Stimulated activated CD8-positive, alpha-beta memory T cell treated with anti-CD3 and anti-CD28 coated beads, Interleukin-7, amount 100 ng/mL, for 4 hours (primary cell): ENCODE results near the gene CDC14B.
"Not testable (repeated sequence)": the region's sequence is repeated elsewhere in the genome, so short reads cannot be mapped to it uniquely, and the experiment has no call there.

Experiments
- DNase-seq, 2 donors: peaks; one replicate each; pipeline ENCODE4 v3.0.0-alpha.2; 2020; ENCODE audit warnings: low read depth in 2 of 2

Gene CDC14B

DNA sequence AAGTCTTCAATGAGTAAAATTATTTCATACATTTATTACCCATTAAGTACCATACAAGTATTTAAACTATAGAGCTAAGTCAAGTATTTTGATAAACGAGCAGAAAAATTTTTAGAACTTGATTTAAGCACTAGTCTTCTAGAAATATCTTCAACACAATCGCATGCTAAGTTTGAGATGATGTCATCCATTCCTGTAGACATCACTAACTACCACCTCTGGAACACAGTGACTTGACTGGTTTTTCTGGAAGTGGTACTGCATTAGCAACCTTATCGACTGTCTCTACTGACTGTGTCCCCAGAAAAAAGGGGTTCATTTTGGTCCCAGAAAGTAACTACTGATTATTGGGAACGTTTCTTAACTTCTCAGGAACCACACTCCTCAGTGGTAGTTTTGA is 69.0 kb downstream of the CDC14B start:
- DNase-seq = no peak

DNA sequence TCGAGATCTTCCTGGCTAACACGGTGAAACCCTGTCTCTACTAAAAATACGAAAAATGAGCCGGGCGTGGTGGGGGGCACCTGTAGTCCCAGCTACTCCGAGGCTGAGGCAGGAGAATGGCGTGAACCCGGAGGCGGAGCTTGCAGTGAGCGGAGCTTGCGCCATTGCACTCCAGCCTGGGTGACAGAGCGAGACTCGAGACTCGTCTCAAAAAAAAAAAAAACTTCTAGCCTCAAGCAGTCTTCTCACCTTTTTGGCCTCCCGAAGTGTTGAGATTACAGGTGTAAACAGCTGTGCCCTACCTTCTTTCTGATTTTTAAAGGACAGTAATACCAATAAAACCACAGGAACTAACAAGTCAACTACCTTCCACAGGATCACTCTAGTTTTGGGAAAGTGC is 76.5 kb downstream of the CDC14B start:
- not testable (repeated sequence) for DNase-seq

DNA sequence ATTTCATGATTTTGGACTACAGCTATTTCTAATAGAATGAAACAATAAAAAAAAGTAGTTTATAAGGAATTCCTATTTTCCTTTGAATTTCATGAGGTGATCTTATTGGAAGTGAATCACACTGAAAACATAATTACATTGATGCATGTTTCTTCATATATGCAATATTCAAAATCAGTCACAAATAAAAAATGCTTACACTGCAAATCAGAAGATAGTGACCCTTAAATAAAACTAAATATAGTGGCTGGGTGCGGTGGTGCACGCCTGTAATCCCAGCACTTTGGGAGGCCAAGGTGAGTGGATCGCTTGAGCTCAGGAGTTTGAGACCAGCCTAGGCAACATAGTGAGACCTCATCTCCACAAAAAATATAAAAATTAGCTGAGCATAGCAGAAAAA is 79.5 kb downstream of the CDC14B start:
- no peak for DNase-seq

DNA sequence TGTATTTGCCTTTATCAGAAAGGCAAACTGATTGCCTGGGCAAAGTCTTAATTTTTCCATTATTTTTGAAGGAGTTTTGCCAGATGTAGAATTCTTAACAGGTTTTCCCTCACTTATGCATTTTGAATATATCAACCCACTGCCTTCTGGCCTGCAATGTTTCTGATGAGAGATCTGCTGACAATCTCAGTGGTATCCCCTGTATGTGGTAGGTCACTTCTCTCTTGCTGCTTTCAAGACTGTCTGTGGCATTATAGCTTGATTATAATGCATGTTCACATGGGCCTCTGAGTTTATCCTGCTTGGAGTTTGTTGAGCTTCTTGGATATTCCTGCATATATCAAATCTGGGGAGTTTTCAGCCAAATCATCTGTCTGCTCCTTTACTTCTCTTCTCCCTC is 87.5 kb downstream of the CDC14B start:
- DNase-seq = no peak

DNA sequence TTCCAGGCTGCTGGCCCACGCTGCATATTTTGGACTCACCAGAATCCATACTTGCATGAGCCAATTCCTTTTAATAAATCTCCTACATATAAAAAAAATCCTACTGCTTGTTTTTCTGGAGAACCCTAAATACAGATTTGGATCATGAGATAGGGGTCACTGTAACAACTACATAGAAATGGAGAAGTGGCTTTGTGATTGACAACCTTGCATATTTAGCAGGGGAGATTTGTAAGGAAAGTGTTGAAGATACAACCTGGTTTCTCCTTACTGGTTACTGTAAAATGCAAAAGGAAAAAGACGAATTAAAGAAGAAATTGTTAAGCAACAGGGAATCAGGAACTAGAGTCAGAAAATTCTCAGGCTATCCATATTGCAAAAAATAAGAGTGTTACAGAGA is 94.9 kb downstream of the CDC14B start:
- DNase-seq = no peak

DNA sequence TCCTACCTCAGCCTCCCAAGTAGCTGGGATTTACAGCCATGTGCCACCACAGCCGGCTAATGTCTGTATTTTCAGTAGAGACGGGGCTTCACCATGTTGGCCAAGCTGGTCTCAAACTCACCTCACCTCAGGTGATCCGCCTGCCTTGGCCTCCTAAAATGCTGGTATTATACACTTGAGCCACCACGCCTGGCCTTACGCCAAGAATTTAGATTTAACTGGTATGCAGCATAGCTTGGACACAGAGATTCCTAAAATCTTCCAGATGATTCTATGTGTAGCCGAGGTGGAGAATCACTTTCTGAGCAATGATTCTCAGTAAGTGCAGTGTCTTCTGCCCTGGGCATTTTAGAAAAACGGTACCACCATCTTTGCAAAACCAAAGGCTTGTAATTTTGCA is 95.6 kb downstream of the CDC14B start:
- DNase-seq = no peak

DNA sequence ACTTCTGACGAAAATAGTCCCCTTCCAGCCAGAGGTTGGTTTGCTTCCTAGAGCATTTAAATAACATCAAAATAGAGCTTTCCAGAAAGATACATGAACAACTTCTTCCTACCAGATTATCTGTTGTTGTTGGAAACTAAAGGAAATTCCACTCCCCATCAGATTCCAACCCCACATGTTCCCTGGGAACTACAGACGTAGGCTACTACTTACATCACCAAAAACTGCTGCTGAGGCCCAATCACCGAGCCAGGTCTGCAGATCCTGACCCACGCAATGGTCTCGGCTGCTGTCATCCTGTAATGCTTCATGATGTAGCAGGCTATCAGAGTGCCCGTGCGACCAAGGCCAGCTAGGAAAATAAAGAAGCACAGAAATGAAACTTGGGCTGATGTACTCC is 96.3 kb downstream of the CDC14B start:
- DNase-seq = no peak

DNA sequence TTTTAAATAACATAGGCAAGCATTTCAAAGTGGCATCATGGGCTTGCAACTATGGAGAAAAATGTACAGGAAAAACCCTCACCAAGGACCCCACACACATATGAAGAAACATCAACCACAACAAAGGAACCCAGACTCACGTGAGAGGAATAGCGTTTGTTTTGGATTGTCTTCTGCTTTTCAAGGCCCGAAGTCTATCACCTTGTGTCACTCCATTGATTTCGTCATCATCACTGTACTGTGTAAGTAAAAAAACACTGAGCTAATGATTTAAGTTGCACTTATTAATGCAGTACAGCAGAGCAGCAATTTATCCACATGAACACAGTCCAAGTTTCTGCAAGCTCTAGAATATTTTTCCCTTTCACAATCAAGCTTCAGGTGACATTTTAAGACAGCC is 97.3 kb downstream of the CDC14B start:
- DNase-seq = no peak

DNA sequence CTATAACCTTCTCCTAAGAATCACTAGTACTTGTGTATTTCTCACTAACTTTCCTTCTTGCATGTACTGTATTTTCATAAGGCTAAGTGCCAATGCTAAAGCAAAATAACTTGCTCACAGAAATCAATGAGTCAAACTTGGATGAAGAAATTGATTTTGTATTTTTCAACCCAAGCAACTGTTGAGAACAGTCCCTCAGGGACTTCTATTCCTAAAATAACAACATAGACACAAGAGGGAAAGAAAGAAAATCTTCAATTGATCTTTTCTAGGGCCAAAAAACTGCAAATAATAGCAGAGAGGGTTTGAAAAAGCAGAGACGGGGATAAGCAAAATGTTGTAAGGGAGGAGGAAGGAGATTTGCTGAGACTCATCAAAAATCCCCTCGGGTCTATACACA is 99.9 kb downstream of the CDC14B start:
- DNase-seq = no peak

DNA sequence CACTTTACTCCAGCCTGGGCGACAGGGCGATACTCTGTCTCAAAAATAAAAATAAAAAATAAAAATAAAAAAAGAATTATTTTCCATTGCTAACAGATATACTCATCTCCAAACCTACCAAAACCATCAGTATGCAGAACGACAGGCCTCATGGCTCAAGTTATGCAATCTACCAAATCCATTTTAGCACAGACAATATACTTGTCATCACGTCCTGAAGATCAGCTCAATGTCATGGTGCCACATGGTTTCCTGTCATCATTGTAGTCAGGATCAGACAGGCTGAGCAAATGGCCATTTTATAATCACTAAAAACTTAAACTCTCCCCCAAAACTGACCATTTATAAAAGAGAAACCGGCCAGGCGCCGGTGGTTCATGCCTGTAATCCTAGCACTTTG is 100.5 kb downstream of the CDC14B start:
- no peak for DNase-seq

DNA sequence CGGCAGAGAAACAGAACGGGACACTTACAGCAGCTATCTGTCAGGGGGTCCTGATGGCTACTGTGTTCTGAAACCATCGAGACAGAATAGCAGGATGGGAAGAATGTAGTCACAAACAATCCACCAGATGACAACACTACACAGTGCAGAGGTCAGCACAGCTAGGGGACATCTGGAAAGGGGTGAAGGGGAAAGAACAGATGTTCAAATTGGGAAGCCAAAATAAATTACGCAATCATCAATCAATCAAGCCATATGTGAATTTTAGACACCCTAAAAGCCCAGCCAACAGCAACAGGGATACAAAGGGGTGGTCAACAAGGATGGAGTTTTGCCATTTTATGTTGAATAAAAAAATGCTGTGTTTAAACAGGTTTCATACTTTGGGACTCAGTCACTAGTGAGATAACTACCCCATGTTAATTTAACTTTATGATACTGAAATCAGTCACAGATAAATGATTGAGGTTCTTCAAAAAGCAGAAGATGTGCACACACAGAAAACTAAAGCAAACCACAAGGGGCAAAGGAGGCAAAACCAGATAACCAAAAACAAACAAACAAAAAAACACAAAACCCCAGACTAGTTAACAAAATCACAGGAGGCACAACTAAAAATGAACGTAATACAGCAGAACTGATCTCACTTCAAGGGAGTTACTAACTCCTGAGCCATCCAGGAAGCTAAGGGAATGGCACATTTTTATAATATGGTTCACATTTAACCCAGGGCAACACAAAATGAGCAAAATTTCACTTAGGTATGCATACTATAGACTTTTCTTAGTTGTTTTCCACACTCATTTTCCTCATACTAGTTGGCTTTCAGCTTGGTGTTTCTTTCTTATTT is 103.8 kb downstream of the CDC14B start:
- DNase-seq = no peak

DNA sequence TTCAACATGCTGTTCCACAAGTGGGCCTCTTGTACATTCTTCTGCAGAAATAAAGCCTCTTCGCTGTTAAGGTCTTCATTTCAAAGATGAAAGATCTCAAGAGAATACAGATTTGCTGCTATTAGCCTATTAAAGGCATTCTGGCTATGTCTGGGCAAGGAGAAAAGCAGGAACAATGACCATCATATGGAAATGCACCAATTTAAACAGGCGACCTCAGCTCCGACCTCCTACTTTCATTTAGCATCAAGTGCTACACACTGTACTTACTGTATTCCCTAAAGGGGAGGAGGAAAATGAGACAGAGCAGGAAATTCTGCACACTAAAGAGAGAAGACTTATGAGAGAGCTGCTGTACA is 104.9 kb downstream of the CDC14B start:
- no peak for DNase-seq

DNA sequence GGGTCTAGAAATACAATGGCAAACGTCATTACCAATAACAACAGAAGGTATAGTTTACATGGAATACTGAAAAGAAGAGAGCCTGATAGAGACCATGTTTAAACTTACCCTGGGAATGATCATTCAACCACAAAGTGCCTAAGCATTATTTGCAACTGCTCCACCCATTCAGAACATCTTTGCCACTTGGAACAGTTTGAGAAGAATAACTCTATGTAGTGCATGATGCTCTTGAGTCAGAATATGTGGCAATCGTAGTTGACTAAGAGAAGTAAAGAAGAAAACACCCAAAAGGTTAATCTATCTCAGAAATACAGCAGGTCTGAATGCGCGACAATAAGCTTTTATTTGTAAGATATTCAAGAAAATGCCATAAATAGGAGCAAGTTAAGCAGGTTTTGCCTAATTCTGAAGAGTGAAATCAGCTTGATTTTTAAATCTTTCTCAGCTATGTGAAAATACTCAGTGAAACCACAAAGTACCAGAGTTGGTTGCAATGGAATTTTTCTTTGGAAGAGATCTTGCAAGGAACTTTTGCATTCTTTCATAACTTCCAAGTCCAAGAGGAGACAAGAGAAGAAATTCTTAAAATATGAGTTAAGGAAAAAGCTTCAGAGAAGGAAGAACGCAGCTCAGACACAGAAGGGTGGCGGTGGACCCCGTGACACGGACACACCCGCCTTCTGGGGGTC is 105.4 kb downstream of the CDC14B start:
- DNase-seq = no peak

DNA sequence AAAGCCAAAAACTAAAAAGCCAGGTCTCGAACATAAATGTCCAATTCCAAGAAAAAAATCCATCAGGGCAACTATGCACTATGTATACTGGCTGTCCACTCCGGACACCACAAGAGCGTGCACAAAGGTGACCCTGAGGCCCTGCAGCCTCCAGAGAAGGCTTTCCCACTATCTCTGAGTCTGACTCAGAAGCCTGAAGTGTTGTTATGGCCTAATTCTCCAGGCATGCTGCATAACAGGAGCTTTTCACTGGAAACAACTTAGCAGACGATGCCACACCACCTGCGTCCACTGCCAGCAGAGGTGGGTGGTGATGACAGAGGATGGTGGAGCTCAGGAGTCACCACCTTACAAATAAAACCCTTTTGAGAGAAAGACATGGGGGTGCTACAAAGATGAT is 106.0 kb downstream of the CDC14B start:
- DNase-seq = no peak

DNA sequence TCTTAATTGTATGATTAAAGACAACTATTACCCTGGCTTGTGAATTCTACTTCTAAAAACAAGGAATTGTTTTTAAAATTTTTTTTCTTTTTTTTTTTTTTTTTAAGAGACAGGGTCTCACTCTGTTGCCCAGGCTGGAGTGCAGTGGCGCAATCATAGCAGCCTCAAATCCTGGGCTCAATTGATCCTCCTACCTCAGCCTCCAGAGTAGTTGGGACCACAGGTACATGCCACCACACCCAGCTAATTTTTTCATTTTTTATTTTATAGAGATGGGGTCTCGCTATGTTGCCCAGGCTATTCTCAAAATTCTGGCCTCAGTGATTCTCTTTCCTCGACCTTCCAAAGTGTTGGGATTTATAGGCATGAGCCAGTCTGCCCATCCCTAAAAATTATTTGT is 107.4 kb downstream of the CDC14B start:
- no peak for DNase-seq

DNA sequence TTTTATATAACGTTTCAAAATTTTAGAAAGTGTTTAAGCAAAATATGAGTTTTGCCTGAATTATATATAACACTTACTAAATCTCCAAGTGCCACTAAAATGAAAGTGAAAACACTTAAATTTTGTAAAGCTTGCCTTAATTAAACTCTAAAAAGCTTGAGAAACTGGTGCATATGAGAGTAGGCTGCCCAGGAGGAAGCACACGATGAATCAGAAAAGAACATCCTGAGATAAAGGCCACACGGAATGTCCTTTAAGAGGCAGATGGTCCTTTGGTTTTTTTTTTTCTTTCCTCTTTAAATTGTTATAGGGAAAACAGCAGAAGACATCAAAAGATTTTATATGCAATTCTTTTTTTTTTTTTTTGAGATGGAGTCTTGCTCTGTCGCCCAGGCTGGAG is 109.4 kb downstream of the CDC14B start:
- DNase-seq = no peak

DNA sequence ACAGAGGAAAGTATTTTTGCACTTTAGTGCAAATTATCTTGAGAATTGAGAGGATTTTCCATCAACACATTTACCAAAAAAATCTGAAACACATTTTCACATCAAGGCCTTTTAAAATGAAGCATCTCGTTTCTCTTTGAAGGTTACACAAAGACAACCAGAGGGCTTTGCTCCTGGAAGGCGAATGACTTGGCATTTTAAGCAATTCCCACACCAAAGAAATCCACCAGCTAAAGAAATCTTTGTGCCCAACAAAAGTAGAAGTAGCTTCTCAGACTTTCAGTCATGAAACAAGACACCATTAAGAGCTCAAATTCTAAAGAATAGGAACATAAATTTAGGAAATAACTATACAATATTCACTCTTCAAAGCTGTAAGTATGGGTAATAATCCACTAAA is 109.8 kb downstream of the CDC14B start:
- DNase-seq = no peak

DNA sequence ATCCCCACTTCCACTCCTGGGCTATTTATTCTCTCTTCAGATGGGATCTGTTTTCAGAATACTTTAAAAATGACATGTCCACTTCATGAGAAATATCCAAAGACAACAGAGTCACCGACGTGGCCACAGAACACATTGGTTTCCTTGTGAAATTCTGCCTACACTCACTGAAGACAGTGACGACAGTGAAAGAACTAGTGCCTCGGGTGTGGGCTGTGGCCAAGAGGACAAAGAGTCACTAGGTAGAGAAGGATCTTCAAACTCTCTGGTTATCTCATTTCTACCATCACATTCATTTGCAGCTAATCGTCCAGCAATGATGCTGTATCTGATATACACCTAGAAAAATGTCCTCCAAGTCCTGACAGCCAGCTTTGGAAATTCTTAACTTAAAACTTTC is 110.6 kb downstream of the CDC14B start:
- no peak for DNase-seq

DNA sequence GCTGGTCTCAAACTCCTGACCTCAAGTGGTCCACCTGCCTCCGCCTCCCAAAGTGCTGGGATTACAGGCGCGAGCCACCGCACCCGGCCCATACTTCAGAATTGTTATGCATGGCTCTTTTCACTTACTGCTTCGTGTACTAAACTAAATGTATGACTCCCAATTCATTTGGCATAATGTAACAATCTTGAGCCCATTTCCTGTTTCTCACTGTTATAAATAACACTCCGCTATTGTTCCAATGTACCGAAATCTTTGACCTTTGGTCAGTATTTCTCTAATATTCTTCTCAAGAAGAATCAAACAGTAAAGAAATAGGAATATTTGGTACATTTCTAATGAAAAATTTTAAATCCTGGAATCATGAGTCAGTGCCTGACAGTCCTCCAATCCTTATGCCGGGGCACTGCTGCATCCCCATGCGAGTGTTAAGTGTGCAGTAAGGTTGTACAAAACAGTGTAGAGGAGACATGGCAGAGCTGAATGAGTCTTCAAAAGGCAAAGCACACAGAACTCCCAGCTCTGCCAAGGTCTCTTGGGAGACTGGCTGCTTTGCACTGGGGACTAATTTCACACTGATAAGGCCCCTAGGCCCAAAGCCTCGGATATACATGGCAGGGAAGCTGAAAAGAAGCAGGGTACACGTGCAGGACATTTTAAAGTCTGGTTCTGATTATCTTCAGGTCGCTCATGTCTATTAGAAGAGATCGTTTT is 111.3 kb downstream of the CDC14B start:
- no peak for DNase-seq

DNA sequence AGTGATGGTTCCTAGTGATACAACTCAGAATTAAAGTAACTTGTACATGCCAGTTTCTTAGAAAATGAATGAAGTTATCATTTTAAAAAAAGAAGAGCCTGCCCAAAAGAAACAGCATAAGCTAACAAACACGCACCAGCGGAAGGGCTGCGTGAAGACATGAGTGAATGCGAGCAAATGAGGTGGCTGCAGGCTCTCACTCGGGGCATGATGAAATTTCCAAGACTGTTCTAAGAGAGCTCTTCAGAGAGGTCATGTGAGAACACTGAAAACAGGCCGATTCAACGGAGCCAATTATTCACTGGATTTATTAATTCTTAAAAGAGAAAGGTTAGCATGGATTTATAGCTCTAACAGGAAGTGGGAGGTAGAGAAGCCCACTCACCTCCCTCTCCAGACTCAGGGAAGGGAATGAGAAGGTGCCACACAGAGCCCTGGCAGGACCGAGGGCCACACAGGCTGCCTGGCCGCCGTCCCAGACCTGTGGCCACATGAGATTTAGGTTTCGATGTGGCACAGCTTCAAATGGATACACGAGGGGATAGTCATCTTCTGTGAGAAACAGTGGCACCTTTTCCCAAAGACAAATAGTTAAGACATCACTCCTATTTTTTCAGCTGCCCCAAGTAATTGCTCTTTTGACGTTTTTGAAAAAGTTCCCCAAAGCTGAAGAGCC is 114.2 kb downstream of the CDC14B start:
- no peak for DNase-seq

DNA sequence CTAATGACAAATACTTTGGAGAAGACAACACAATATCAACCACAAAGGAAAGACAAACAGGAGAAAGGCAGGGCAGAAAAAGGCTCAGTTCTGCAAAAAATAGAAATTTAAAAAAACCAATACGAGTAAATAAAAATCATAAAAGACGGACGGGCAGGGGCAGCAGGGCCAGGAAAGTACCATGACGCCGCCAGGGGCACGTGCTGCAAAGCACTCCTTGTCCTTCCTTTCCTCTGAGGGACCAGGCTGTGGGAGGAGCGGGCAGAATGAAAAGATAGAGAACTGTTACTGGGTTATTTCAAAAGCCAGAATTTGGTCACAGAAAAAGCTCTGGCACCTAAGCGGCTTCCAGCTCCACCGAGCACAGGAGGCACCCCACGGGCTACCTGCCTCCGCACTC is 115.7 kb downstream of the CDC14B start:
- no peak for DNase-seq

DNA sequence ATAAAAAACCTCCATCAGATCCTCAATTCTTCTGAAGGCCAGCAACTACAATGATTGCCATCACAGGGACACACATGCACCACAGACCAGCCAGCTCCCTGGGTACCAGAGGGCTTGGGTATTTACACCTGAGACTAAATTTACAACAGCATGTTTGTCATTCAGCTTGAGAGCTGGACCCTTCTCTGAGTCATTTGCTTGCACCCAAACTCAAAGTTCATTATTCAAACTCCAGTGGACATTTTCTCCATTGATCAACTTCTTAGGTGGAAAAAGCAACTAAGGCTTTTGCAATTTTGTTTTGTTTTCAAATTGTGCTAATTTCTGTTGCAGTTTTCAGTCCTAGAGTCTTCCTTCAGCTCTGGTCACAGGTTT is 116.3 kb downstream of the CDC14B start:
- DNase-seq = not testable (repeated sequence)
